HCT116 (cell line): ENCODE results near the gene ARL15.

Source experiments
- CBX3 ChIP-seq: IDR thresholded peaks from 2 replicates; pipeline ENCODE4 v1.6.1; 2012; ENCODE audit warnings: low read depth
- CEBPB ChIP-seq: IDR thresholded peaks from 2 replicates; pipeline ENCODE4 v1.6.1; 2012; ENCODE audit warnings: low read depth
- CTCF ChIP-seq, 3 experiments: fragments of 200-600 bp in 1 of 3; sonication (generic) in 1 of 3; IDR thresholded peaks in 2 of 3; conservative IDR thresholded peaks in 1 of 3; 2 replicates each; pipeline ENCODE4 v1.5.1; 2012 to 2017; ENCODE audit warnings: low read depth in 2 of 3, low read length in 2 of 3, antibody characterized with exemption in 1 of 3, borderline replicate concordance in 1 of 3, control low read depth in 1 of 3, mild to moderate bottlenecking in 1 of 3, mixed read lengths in 1 of 3, mixed run types in 1 of 3, moderate library complexity in 1 of 3; ENCODE audit not compliant: insufficient read depth in 1 of 3
- EZH2 ChIP-seq: fragments of 200-600 bp; sonication (generic); IDR thresholded peaks from 2 replicates; pipeline ENCODE4 v1.6.1; 2017; ENCODE audit warnings: antibody characterized with exemption, mixed run types
- FOSL1 ChIP-seq: IDR thresholded peaks from 2 replicates; pipeline ENCODE4 v1.6.1; 2012; ENCODE audit warnings: low read depth
- JUND ChIP-seq: IDR thresholded peaks from 2 replicates; pipeline ENCODE4 v1.6.1; 2012
- MAX ChIP-seq: IDR thresholded peaks from 2 replicates; pipeline ENCODE4 v1.6.1; 2012
- POLR2A ChIP-seq: IDR thresholded peaks from 2 replicates; pipeline ENCODE4 v1.7.0; 2011; ENCODE audit warnings: borderline replicate concordance; ENCODE audit not compliant: insufficient read depth, insufficient read length; ENCODE audit errors: extremely low read depth
- SIN3A ChIP-seq: IDR thresholded peaks from 2 replicates; pipeline ENCODE4 v1.6.1; 2012; ENCODE audit warnings: low read depth

- TF ChIP-seq POLR2A (no peak), CBX3 (no peak), FOSL1 (no peak), CTCF (IDR thresholded peaks at IDR 0.05 in 2 of 3, conservative IDR thresholded peaks at IDR 0.05 in 1 of 3; ENCODE audit: borderline replicate concordance in 1 of 3, insufficient read depth in 1 of 3, low read depth in 2 of 3, low read length in 2 of 3) (no peak), CEBPB (no peak), EZH2 (no peak), MAX (no peak), SIN3A (no peak), JUND (no peak)
Measured at GRCh38 chr5:53934151-53934820, 376.1 kb downstream of the ARL15 start.
